Pancreas (tissue), 10 donors: Measurements from ENCODE around the gene DLGAP3. TPM values are rescaled to one million over a fixed set of nuclear protein-coding genes. Genes with fewer than 3 reads are reported as not detected.

ENCODE experiments used
- ATAC-seq, 4 donors: fragments of 200-7000 bp; cut with Tn5 transposase; one replicate each; pipeline versions ENCODE4 v1.8.0 to v1.9.1; 2020; ENCODE audit warnings: mild to moderate bottlenecking in 4 of 4, moderate library complexity in 4 of 4
- DNase-seq, 6 donors: peaks; one replicate each; pipeline ENCODE4 v3.0.0-alpha.2; 2020
- FAIRE-seq: peaks from 2 replicates; lab custom pipeline; 2012; peaks lifted over from hg19 to GRCh38; lab: Jason Lieb, UNC
- H3K27ac ChIP-seq, 4 donors: fragments of 200-600 bp; sonication (generic); 1 replicate in 3 of 4; 2 replicates in 1 of 4; pipeline versions ENCODE4 v1.5.0 to v1.8.0; 2020
- H3K27me3 ChIP-seq, 4 donors: fragments of 200-600 bp; one replicate each; pipeline ENCODE4 v1.8.0; 2021
- H3K36me3 ChIP-seq, 3 donors: fragments of 200-600 bp; sonication (generic) in 1 of 3; one replicate each; pipeline versions ENCODE4 v1.5.0 to v1.8.0; 2020 to 2021
- H3K4me1 ChIP-seq, 3 donors: fragments of 200-600 bp; one replicate each; pipeline ENCODE4 v1.8.0; 2021
- H3K4me3 ChIP-seq, 4 donors: fragments of 200-600 bp; sonication (generic) in 2 of 4; one replicate each; pipeline versions ENCODE4 v1.5.0 to v1.8.0; 2020 to 2021
- H3K9me3 ChIP-seq, 4 donors: fragments of 200-600 bp; one replicate each; pipeline ENCODE4 v1.8.0; 2021
- CTCF ChIP-seq, 4 donors: fragments of 200-600 bp; sonication (generic) in 3 of 4; IDR thresholded peaks; one replicate each; pipeline versions ENCODE4 v1.5.0 to v1.8.0; 2021; ENCODE audit warnings: antibody characterized with exemption in 4 of 4
- WGBS, 2 donors: extraction: QIAGEN DNeasy Blood & Tissue Kit; methylation state at CpG; one replicate each; pipeline ENCODE4 v1.1.7; 2013; 5-methylcytosine and 5-hydroxymethylcytosine counted together
- intact Hi-C, 3 donors: fragments of 100-400 bp; cut with DNase I; formaldehyde crosslinking; loops; one replicate each; pipeline versions ENCODE4 v1.11.1 to v1.14.2; 2022
- polyA plus RNA-seq, 2 donors: library from polyadenylated mRNA; stranded (reverse); fragments of 200-250 nt; gene quantifications; one replicate each; pipeline ENCODE4 v1.2.3, GENCODE V29; 2013
- total RNA-seq, 6 donors: library from RNA; stranded (reverse); fragmentation: NEBNext Ultra II Directional in 4 of 6; extraction: Animal tissue kit (Norgen Biotek cat#: 25700) in 4 of 6; gene quantifications; one replicate each; pipeline versions ENCODE4 v1.2.1 to v1.2.4, GENCODE V29; 2021 to 2023
- donor health status: healthy with polysubstance abuse.
- donor health status: DM: no; HTN: no; CAD: no; lungs with moderate emphysema.
- donor health status: DM: no; HTN: no; CAD: no.
- donor health status: control.
- donor health status: control.
- donor health status: Bipolar disorder and iron deficiency.
- donor health status: DM: yes; HTN: yes; CAD: no.
- donor health status: DM: no; HTN: no; CAD: no.
- donor health status: DM: no; HTN: no; CAD: no.
- donor health status: DM: yes; HTN: yes; CAD: no.

The DLGAP3 gene
- total and polyA plus RNA-seq, 8 donors, result 0.53 to 1.8 (median 1.4) TPM

GRCh38 chr1:34928066-34928696, 1.3 kb downstream of the DLGAP3 start:
- Histone ChIP-seq H3K9me3 (no peaks in the 10 kb centered on the region), H3K4me3 (peak overlapping the region in 1 of 4 donors; percentile 57), H3K4me1 (peaks cover 0 to 6% (median 0%) of the 10 kb centered on the region in 3 donors), H3K27me3 (peaks cover 0 to 11% (median 0%) of the 10 kb centered on the region in 4 donors), H3K36me3 (no peaks in the 10 kb centered on the region), H3K27ac (no peak overlapping the region)
- TF ChIP-seq CTCF (IDR thresholded peaks at IDR 0.05), result no peak
- ATAC-seq (no peak), DNase-seq (no peak), FAIRE-seq (no peak)
- intact Hi-C loops, result no loop called here
- WGBS, 2 donors, result 35 to 37% methylated on average over 9 of the region's 9 CpGs

DNA sequence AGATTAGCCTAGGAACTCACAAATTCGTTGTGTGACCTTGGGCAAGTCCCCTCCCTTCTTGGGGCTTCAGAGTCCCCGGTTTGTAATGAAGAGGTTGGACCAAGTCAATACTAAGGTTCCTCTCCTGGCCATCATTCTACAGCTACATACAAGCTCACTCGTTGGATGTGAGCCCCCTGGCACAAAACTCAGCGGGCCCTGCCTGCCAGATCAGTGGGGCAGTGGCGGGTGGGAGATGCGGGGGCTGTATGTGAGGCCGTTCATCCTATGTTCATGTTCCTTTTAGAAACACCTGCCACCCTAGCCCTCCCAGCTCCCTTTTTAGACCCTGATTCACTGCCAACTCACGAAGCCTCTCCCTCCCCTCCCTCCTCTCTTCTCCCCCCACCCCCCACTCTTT, 2.1 kb downstream of the DLGAP3 start:
- intact Hi-C loops, result no loop called here
- no peak for ATAC-seq
- Histone ChIP-seq H3K4me3 (no peak overlapping the region), H3K36me3 (no peaks in the 10 kb centered on the region), H3K4me1 (peaks cover 0 to 6% (median 0%) of the 10 kb centered on the region in 3 donors), H3K27ac (no peak overlapping the region), H3K27me3 (peaks cover 0 to 11% (median 0%) of the 10 kb centered on the region in 4 donors), H3K9me3 (no peaks in the 10 kb centered on the region)
- TF ChIP-seq CTCF (IDR thresholded peaks at IDR 0.05), result no peak
- WGBS, 2 donors, result 56% methylated on average over 8 of the region's 8 CpGs
- DNase-seq, result no peak
- FAIRE-seq, result no peak

GRCh38 chr1:34926894-34927293, 2.6 kb downstream of the DLGAP3 start:
- intact Hi-C loops, result no loop called here
- no peak for FAIRE-seq
- peaks cover 0 to 11% (median 0%) of the 10 kb centered on the region in 4 donors for H3K27me3 ChIP-seq

GRCh38 chr1:34926156-34926555, 3.3 kb downstream of the DLGAP3 start:
- TF ChIP-seq CTCF (IDR thresholded peaks at IDR 0.05), result no peak
- H3K4me3 ChIP-seq, result no peak overlapping the region
- no peak for ATAC-seq
- no peak for FAIRE-seq
- H3K27me3 ChIP-seq, result peaks cover 0 to 11% (median 0%) of the 10 kb centered on the region in 4 donors
- WGBS, 2 donors, result 57 to 66% methylated on average over 6 of the region's 6 CpGs
- H3K9me3 ChIP-seq, result no peaks in the 10 kb centered on the region
- H3K27ac ChIP-seq, result no peak overlapping the region
- no peak for DNase-seq
- H3K36me3 ChIP-seq, result no peaks in the 10 kb centered on the region
- peaks cover 0 to 6% (median 0%) of the 10 kb centered on the region in 3 donors for H3K4me1 ChIP-seq
- intact Hi-C loops, result no loop called here

More at GRCh38 chr1:34926894-34927293, 2.6 kb downstream of the DLGAP3 start:
- Histone ChIP-seq H3K9me3 (no peaks in the 10 kb centered on the region), H3K27ac (no peak overlapping the region), H3K4me1 (peaks cover 0 to 6% (median 0%) of the 10 kb centered on the region in 3 donors), H3K4me3 (no peak overlapping the region), H3K36me3 (no peaks in the 10 kb centered on the region)
- WGBS, 2 donors, result 30 to 36% methylated on average over 5 of the region's 5 CpGs
- no peak for DNase-seq
- TF ChIP-seq CTCF (IDR thresholded peaks at IDR 0.05), result no peak
- no peak for ATAC-seq

- WGBS, 2 donors, result 72 to 95% methylated on average over 2 of the region's 2 CpGs
- no peak for FAIRE-seq
- Histone ChIP-seq H3K36me3 (no peaks in the 10 kb centered on the region), H3K27ac (no peak overlapping the region), H3K27me3 (peaks cover 0 to 11% (median 0%) of the 10 kb centered on the region in 4 donors), H3K4me3 (no peak overlapping the region), H3K4me1 (peaks cover 0 to 6% (median 0%) of the 10 kb centered on the region in 3 donors), H3K9me3 (no peaks in the 10 kb centered on the region)
- intact Hi-C loops, result no loop called here
- ATAC-seq, result no peak
- TF ChIP-seq CTCF (IDR thresholded peaks at IDR 0.05), result no peak
- DNase-seq, result no peak
Observed at GRCh38 chr1:34925730-34926129, 3.7 kb downstream of the DLGAP3 start.
